DND-41 (cell line): ENCODE data around the gene LZTFL1.

ENCODE experiments used
- ATAC-seq: fragments of 200-7000 bp; cut with Tn5 transposase; 3 replicates; pipeline ENCODE4 v1.9.1; 2021; ENCODE audit warnings: low read depth; ENCODE audit not compliant: insufficient read depth
- DNase-seq: peaks from one replicate; pipeline ENCODE4 v3.0.0-alpha.2; 2020
- H2AFZ ChIP-seq: 2 replicates; pipeline ENCODE4 v1.6.0; 2012; ENCODE audit warnings: low read depth, low read length
- H3K27ac ChIP-seq: 2 replicates; pipeline ENCODE4 v1.5.1; 2012; ENCODE audit warnings: low read length, inconsistent platforms
- H3K27me3 ChIP-seq: fragments of 200-600 bp; sonication (generic); 2 replicates; pipeline ENCODE4 v1.6.0; 2012; ENCODE audit warnings: low read length, mild to moderate bottlenecking, inconsistent platforms; ENCODE audit not compliant: insufficient read depth, poor library complexity
- H3K36me3 ChIP-seq: 2 replicates; pipeline ENCODE4 v1.5.1; 2012; ENCODE audit warnings: low read length, inconsistent platforms; ENCODE audit not compliant: insufficient read depth
- H3K4me1 ChIP-seq: 2 replicates; pipeline ENCODE4 v1.5.1; 2012; ENCODE audit warnings: mild to moderate bottlenecking, low read length; ENCODE audit not compliant: insufficient read depth
- H3K4me2 ChIP-seq: 2 replicates; pipeline ENCODE4 v1.6.0; 2012; ENCODE audit warnings: mild to moderate bottlenecking, moderate library complexity, low read length, inconsistent platforms; ENCODE audit not compliant: insufficient read depth
- H3K4me3 ChIP-seq, 2 experiments: fragments of 200-600 bp in 1 of 2; shearing (Covaris generic) in 1 of 2; 2 replicates each; pipeline ENCODE4 v1.5.1; 2012 to 2016; ENCODE audit warnings: inconsistent platforms in 2 of 2, low read length in 2 of 2, mild to moderate bottlenecking in 2 of 2, low read depth in 1 of 2, moderate library complexity in 1 of 2
- H3K79me2 ChIP-seq: 2 replicates; pipeline ENCODE4 v1.6.0; 2012; ENCODE audit warnings: low read length, inconsistent platforms; ENCODE audit not compliant: insufficient read depth
- H3K9ac ChIP-seq: 2 replicates; pipeline ENCODE4 v1.6.0; 2012; ENCODE audit warnings: low read depth, mild to moderate bottlenecking, inconsistent platforms, low read length, moderate library complexity
- H3K9me3 ChIP-seq: 2 replicates; pipeline ENCODE4 v1.5.1; 2012; ENCODE audit warnings: low read length, moderate library complexity, mild to moderate bottlenecking, inconsistent platforms; ENCODE audit not compliant: insufficient read depth, severe bottlenecking
- H4K20me1 ChIP-seq: 2 replicates; pipeline ENCODE4 v1.6.0; 2012; ENCODE audit warnings: low read length; ENCODE audit not compliant: insufficient read depth
- EZH2 ChIP-seq: IDR thresholded peaks from 3 replicates; pipeline ENCODE4 v1.6.1; 2012; ENCODE audit warnings: borderline replicate concordance, low read depth, mild to moderate bottlenecking, moderate library complexity, low read length, inconsistent platforms; ENCODE audit not compliant: severe bottlenecking
- TF ChIP-seq, protein P1 (sequence below): IDR thresholded peaks from 2 replicates; pipeline ENCODE4 v1.5.1; 2012; ENCODE audit warnings: borderline replicate concordance, low read length, moderate library complexity, mild to moderate bottlenecking; ENCODE audit not compliant: poor library complexity, severe bottlenecking; ENCODE audit errors: extremely low read depth

LZTFL1 gene

DNA sequence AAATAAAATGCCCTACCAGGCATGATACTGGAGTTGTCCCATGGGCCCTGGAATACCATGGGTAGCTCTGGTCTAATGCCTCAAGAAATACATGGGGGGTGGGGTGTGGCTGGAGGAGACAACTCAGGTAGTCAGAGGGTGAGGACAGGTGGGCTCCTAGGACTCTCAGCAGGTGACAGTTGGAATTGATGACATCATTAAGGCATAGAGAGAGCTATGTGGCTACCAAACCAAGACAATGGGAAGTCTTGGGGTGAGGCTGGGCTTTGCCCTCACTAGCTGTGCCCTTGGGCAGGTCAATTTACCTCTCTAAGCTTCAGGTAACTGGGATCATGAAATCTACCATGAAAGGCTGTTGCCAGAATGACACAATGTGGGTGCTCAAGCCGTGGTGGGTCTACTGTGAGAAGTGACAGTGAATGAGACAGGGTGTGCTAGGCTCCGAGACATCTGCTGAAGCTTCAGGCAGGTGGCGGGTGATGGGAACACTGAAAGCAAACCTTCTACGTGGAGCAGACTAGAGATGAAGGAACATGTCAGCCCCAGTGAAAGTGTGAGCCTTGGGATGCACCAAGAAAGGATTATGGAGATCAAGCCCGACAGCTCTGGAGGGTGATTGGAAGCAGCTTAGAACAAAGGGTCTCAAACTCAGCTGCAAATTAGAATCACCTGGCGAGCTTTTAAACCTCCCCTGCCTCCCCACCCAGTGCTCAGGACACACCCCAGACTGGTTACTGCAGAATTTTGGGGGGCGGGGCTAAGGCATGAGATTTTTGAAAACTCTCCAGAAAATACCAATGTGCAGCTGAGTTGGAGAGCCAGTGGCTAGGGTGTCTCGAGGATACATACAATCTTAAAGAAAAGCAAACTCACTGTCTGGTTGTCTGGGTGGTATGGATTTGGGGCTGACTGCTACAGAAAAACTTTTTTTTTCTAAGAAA lies 67.1 kb downstream of the LZTFL1 start:
- Histone ChIP-seq H3K4me1 (no peaks in the 10 kb centered on the region), H3K4me3 (no peak overlapping the region), H3K27ac (no peak overlapping the region), H4K20me1 (0 out of 2 replicates have a peak, but pooled peaks cover 3% of the 10 kb centered on the region), H3K9me3 (no peaks in the 10 kb centered on the region), H3K79me2 (no peaks in the 10 kb centered on the region), H2AFZ (no peak overlapping the region), H3K36me3 (0 out of 2 replicates have a peak, but pooled peaks cover 10% of the 10 kb centered on the region), H3K27me3 (no peaks in the 10 kb centered on the region), H3K9ac (no peak overlapping the region), H3K4me2 (no peak overlapping the region)
- DNase-seq (no peak), ATAC-seq (no peak)
- TF ChIP-seq, protein P1, sequence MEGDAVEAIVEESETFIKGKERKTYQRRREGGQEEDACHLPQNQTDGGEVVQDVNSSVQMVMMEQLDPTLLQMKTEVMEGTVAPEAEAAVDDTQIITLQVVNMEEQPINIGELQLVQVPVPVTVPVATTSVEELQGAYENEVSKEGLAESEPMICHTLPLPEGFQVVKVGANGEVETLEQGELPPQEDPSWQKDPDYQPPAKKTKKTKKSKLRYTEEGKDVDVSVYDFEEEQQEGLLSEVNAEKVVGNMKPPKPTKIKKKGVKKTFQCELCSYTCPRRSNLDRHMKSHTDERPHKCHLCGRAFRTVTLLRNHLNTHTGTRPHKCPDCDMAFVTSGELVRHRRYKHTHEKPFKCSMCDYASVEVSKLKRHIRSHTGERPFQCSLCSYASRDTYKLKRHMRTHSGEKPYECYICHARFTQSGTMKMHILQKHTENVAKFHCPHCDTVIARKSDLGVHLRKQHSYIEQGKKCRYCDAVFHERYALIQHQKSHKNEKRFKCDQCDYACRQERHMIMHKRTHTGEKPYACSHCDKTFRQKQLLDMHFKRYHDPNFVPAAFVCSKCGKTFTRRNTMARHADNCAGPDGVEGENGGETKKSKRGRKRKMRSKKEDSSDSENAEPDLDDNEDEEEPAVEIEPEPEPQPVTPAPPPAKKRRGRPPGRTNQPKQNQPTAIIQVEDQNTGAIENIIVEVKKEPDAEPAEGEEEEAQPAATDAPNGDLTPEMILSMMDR, result no peak
- TF ChIP-seq EZH2, result no peak

DNA sequence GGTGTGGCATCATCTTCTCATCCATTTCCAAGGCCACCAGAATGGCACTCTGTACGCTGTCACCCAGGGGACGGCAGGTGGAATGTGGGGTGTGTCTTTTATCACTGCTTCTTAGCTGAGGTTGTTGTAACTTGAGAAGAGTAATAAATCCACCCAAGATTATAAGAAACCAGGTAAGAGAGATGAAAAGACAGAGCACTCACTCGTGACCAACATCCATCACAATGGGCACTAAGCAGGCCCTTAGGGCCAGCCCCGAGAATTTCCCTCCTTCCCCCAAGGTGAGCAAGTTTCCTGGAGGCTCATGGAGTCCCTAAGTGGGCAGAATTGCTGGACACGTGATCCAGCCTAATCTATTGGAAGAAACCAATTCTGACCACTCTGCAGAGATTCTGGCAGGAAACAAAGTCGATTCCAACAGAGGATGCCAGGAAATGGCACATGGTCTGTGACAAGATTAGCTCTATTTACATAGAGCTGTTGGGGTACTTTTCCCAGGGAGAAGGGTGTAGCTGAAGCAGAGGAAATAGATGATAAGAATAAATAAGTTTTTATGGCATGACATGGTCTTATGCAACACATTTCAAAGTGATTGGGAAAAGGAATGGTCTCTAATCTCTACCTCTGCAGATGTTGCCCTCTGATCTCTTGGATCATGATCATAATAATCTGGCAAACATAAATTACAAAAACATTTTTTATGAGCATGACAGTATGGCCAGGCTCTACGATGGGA lies 68.0 kb downstream of the LZTFL1 start:
- H3K4me3 ChIP-seq, result no peak overlapping the region
- H3K27ac ChIP-seq, result no peak overlapping the region
- H3K4me2 ChIP-seq, result no peak overlapping the region
- no peaks in the 10 kb centered on the region for H4K20me1 ChIP-seq
- no peaks in the 10 kb centered on the region for H3K79me2 ChIP-seq
- no peak overlapping the region for H3K9ac ChIP-seq
- ATAC-seq, result no peak
- DNase-seq, result no peak
- no peak overlapping the region for H2AFZ ChIP-seq
- no peak for TF ChIP-seq EZH2
- TF ChIP-seq, protein P1, result no peak
- H3K4me1 ChIP-seq, result no peaks in the 10 kb centered on the region
- no peaks in the 10 kb centered on the region for H3K27me3 ChIP-seq
- H3K9me3 ChIP-seq, result no peaks in the 10 kb centered on the region
- 0 out of 2 replicates have a peak, but pooled peaks cover 10% of the 10 kb centered on the region for H3K36me3 ChIP-seq
